Gastrocnemius medialis (tissue), 4 donors: Measurements from ENCODE around the gene CLDN19.

Source experiments
- CTCF ChIP-seq, 5 experiments: fragments of 450-650 bp in 3 of 5; fragments of 200-600 bp in 2 of 5; sonication (generic) in 2 of 5; IDR thresholded peaks in 4 of 5; conservative IDR thresholded peaks in 1 of 5; 1 replicate in 4 of 5; 2 replicates in 1 of 5; pipeline ENCODE4 v1.5.1; 2016 to 2019; ENCODE audit warnings: antibody characterized with exemption in 5 of 5, mild to moderate bottlenecking in 3 of 5, moderate library complexity in 3 of 5
- POLR2A ChIP-seq, 2 donors: fragments of 450-650 bp; IDR thresholded peaks; one replicate each; pipeline ENCODE4 v1.6.1; 2017; ENCODE audit warnings: antibody characterized with exemption in 2 of 2, mild to moderate bottlenecking in 2 of 2, moderate library complexity in 2 of 2

GRCh38 chr1:42690477-42691156 is 49.4 kb downstream of the CLDN19 start:
- no peak for TF ChIP-seq CTCF (IDR thresholded peaks at IDR 0.05 in 4 of 5, conservative IDR thresholded peaks at IDR 0.05 in 1 of 5)
- no peak for TF ChIP-seq POLR2A (IDR thresholded peaks at IDR 0.05)
